Measurements from ENCODE around the gene GOLGA1. TPM values are rescaled to one million over a fixed set of nuclear protein-coding genes. Genes with fewer than 3 reads are reported as not detected.

GOLGA1 gene
- total RNA-seq, 1 experiment from 2014 or later: 9.6 TPM

DNA sequence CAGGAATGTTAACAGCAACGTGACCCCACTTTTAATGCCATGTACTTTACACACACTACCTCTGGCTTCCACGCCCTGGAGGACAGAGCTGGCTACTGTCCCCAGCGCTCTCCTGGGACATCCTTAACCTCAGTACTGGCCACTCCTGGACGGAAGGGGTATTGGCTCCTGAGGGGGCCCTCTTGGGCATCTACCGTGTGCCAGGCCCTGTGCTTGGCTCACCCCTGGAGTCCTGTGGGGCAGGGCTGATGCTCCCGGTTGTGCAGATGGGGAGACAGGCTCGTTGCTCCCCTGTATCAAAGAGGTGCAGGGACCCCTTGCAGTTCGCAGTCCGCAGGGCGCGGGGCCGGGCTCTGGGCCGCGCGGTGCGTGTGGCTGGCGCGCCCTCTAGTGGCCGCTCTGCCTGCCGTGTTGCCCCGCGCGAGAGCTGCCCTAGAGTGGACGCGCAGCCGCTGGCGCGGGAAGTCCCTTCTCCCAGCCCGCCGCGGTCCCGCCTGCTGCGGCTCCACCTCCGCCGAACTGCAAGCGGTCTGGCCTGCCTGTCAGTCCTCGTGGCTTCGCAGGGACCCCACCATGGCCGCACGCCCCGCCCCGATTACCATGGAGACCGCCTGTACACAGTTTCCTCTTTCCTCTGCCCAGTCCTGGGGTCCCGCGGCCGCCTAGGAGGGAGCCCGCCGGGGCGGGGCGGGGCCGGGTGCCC lies 87.9 kb downstream of the GOLGA1 start, which contains the start of gene WDR38 (continued):
- TF ChIP-seq, protein P1, sequence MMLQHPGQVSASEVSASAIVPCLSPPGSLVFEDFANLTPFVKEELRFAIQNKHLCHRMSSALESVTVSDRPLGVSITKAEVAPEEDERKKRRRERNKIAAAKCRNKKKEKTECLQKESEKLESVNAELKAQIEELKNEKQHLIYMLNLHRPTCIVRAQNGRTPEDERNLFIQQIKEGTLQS (CRISPR knock-in tag; conservative IDR thresholded peaks at IDR 0.05): no peak
- TF ChIP-seq, protein P2, sequence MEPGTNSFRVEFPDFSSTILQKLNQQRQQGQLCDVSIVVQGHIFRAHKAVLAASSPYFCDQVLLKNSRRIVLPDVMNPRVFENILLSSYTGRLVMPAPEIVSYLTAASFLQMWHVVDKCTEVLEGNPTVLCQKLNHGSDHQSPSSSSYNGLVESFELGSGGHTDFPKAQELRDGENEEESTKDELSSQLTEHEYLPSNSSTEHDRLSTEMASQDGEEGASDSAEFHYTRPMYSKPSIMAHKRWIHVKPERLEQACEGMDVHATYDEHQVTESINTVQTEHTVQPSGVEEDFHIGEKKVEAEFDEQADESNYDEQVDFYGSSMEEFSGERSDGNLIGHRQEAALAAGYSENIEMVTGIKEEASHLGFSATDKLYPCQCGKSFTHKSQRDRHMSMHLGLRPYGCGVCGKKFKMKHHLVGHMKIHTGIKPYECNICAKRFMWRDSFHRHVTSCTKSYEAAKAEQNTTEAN (CRISPR knock-in tag; IDR thresholded peaks at IDR 0.05): no peak
- TF ChIP-seq, protein P3, sequence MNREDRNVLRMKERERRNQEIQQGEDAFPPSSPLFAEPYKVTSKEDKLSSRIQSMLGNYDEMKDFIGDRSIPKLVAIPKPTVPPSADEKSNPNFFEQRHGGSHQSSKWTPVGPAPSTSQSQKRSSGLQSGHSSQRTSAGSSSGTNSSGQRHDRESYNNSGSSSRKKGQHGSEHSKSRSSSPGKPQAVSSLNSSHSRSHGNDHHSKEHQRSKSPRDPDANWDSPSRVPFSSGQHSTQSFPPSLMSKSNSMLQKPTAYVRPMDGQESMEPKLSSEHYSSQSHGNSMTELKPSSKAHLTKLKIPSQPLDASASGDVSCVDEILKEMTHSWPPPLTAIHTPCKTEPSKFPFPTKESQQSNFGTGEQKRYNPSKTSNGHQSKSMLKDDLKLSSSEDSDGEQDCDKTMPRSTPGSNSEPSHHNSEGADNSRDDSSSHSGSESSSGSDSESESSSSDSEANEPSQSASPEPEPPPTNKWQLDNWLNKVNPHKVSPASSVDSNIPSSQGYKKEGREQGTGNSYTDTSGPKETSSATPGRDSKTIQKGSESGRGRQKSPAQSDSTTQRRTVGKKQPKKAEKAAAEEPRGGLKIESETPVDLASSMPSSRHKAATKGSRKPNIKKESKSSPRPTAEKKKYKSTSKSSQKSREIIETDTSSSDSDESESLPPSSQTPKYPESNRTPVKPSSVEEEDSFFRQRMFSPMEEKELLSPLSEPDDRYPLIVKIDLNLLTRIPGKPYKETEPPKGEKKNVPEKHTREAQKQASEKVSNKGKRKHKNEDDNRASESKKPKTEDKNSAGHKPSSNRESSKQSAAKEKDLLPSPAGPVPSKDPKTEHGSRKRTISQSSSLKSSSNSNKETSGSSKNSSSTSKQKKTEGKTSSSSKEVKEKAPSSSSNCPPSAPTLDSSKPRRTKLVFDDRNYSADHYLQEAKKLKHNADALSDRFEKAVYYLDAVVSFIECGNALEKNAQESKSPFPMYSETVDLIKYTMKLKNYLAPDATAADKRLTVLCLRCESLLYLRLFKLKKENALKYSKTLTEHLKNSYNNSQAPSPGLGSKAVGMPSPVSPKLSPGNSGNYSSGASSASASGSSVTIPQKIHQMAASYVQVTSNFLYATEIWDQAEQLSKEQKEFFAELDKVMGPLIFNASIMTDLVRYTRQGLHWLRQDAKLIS (CRISPR knock-in tag; IDR thresholded peaks at IDR 0.05; ENCODE audit: borderline replicate concordance): peak; percentile 62; the same call in 1 of the 2 replicates
- TF ChIP-seq ESRRA (CRISPR knock-in tag; IDR thresholded peaks at IDR 0.05; ENCODE audit: borderline replicate concordance) (no peak), SOX15 (CRISPR knock-in tag; IDR thresholded peaks at IDR 0.05) (no peak), GTF2I (CRISPR knock-in tag; conservative IDR thresholded peaks at IDR 0.05) (no peak), JUN (CRISPR knock-in tag; IDR thresholded peaks at IDR 0.05) (0 out of 2 replicates have a peak, but pooled peaks have one; percentile 11), PRRX2 (CRISPR knock-in tag; IDR thresholded peaks at IDR 0.05) (no peak), GRHL2 (CRISPR knock-in tag; IDR thresholded peaks at IDR 0.05; ENCODE audit: insufficient replicate concordance, severe bottlenecking) (no peak), MYBL2 (CRISPR knock-in tag; IDR thresholded peaks at IDR 0.05) (no peak), NR2C2 (CRISPR knock-in tag; IDR thresholded peaks at IDR 0.05) (no peak), ZNF263 (CRISPR knock-in tag; IDR thresholded peaks at IDR 0.05; ENCODE audit: low read depth) (no peak), ZNF671 (CRISPR knock-in tag; IDR thresholded peaks at IDR 0.05) (no peak), ZNF121 (CRISPR knock-in tag; IDR thresholded peaks at IDR 0.05) (peak; percentile 54; the same call in 1 of the 2 replicates), GABPB1 (CRISPR knock-in tag; IDR thresholded peaks at IDR 0.05) (peak; percentile 45; the same call in 1 of the 2 replicates), SMAD4 (CRISPR knock-in tag; IDR thresholded peaks at IDR 0.05) (no peak), NFYB (CRISPR knock-in tag; conservative IDR thresholded peaks at IDR 0.05; ENCODE audit: low read depth) (no peak), NR3C1 (CRISPR knock-in tag; conservative IDR thresholded peaks at IDR 0.05; ENCODE audit: low read depth) (no peak), RORB (CRISPR knock-in tag; IDR thresholded peaks at IDR 0.05) (no peak), ZBTB21 (CRISPR knock-in tag; IDR thresholded peaks at IDR 0.05; ENCODE audit: borderline replicate concordance) (no peak)
- TF ChIP-seq, protein P4, sequence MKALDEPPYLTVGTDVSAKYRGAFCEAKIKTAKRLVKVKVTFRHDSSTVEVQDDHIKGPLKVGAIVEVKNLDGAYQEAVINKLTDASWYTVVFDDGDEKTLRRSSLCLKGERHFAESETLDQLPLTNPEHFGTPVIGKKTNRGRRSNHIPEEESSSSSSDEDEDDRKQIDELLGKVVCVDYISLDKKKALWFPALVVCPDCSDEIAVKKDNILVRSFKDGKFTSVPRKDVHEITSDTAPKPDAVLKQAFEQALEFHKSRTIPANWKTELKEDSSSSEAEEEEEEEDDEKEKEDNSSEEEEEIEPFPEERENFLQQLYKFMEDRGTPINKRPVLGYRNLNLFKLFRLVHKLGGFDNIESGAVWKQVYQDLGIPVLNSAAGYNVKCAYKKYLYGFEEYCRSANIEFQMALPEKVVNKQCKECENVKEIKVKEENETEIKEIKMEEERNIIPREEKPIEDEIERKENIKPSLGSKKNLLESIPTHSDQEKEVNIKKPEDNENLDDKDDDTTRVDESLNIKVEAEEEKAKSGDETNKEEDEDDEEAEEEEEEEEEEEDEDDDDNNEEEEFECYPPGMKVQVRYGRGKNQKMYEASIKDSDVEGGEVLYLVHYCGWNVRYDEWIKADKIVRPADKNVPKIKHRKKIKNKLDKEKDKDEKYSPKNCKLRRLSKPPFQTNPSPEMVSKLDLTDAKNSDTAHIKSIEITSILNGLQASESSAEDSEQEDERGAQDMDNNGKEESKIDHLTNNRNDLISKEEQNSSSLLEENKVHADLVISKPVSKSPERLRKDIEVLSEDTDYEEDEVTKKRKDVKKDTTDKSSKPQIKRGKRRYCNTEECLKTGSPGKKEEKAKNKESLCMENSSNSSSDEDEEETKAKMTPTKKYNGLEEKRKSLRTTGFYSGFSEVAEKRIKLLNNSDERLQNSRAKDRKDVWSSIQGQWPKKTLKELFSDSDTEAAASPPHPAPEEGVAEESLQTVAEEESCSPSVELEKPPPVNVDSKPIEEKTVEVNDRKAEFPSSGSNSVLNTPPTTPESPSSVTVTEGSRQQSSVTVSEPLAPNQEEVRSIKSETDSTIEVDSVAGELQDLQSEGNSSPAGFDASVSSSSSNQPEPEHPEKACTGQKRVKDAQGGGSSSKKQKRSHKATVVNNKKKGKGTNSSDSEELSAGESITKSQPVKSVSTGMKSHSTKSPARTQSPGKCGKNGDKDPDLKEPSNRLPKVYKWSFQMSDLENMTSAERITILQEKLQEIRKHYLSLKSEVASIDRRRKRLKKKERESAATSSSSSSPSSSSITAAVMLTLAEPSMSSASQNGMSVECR (CRISPR knock-in tag; IDR thresholded peaks at IDR 0.05; ENCODE audit: borderline replicate concordance): no peak
- TF ChIP-seq, protein P5, sequence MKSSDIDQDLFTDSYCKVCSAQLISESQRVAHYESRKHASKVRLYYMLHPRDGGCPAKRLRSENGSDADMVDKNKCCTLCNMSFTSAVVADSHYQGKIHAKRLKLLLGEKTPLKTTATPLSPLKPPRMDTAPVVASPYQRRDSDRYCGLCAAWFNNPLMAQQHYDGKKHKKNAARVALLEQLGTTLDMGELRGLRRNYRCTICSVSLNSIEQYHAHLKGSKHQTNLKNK (CRISPR knock-in tag; IDR thresholded peaks at IDR 0.05): no peak
- TF ChIP-seq, protein P6, sequence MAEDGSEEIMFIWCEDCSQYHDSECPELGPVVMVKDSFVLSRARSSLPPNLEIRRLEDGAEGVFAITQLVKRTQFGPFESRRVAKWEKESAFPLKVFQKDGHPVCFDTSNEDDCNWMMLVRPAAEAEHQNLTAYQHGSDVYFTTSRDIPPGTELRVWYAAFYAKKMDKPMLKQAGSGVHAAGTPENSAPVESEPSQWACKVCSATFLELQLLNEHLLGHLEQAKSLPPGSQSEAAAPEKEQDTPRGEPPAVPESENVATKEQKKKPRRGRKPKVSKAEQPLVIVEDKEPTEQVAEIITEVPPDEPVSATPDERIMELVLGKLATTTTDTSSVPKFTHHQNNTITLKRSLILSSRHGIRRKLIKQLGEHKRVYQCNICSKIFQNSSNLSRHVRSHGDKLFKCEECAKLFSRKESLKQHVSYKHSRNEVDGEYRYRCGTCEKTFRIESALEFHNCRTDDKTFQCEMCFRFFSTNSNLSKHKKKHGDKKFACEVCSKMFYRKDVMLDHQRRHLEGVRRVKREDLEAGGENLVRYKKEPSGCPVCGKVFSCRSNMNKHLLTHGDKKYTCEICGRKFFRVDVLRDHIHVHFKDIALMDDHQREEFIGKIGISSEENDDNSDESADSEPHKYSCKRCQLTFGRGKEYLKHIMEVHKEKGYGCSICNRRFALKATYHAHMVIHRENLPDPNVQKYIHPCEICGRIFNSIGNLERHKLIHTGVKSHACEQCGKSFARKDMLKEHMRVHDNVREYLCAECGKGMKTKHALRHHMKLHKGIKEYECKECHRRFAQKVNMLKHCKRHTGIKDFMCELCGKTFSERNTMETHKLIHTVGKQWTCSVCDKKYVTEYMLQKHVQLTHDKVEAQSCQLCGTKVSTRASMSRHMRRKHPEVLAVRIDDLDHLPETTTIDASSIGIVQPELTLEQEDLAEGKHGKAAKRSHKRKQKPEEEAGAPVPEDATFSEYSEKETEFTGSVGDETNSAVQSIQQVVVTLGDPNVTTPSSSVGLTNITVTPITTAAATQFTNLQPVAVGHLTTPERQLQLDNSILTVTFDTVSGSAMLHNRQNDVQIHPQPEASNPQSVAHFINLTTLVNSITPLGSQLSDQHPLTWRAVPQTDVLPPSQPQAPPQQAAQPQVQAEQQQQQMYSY (CRISPR knock-in tag; IDR thresholded peaks at IDR 0.05): no peak
- TF ChIP-seq, protein P7, sequence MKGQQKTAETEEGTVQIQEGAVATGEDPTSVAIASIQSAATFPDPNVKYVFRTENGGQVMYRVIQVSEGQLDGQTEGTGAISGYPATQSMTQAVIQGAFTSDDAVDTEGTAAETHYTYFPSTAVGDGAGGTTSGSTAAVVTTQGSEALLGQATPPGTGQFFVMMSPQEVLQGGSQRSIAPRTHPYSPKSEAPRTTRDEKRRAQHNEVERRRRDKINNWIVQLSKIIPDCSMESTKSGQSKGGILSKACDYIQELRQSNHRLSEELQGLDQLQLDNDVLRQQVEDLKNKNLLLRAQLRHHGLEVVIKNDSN (CRISPR knock-in tag; IDR thresholded peaks at IDR 0.05): no peak

Measured in WTC11 (cell line).